Posterior cingulate gyrus (tissue), 11 donors: ENCODE data around the gene GUCA2B.

Experiments
- DNase-seq, 10 donors: peaks; one replicate each; pipeline versions ENCODE4 v3.0.0 to v3.0.0-alpha.2; 2020 to 2021; ENCODE audit warnings: mixed read lengths in 3 of 10
- intact Hi-C: fragments of 100-400 bp; cut with DNase I; formaldehyde crosslinking; loops from one replicate; pipeline ENCODE4 v1.15.1; 2023

GUCA2B gene

GRCh38 chr1:42164551-42165420 is 11.6 kb downstream of the GUCA2B start, which contains the start of gene GUCA2A:
TSS of gene GUCA2A (minus strand) at chr1:42164745. CDS start at chr1:42164712, 33 bp downstream.
- intact Hi-C loops: no loop called here
- no peak for DNase-seq

- no peak for DNase-seq
- intact Hi-C loops: no loop called here
Measured at GRCh38 chr1:42165511-42166210, 12.5 kb downstream of the GUCA2B start.

GRCh38 chr1:42167611-42168390 is 14.6 kb downstream of the GUCA2B start:
- intact Hi-C loops: no loop called here
- no peak for DNase-seq

GRCh38 chr1:42168391-42168670 is 15.1 kb downstream of the GUCA2B start:
- no peak for DNase-seq
- intact Hi-C loops: no loop called here

GRCh38 chr1:42168763-42169162 is 15.6 kb downstream of the GUCA2B start:
- intact Hi-C loops: no loop called here
- no peak for DNase-seq

GRCh38 chr1:42170779-42171621 is 17.8 kb downstream of the GUCA2B start:
- intact Hi-C loops: no loop called here
- DNase-seq: no peak

GRCh38 chr1:42171679-42172266 is 18.6 kb downstream of the GUCA2B start:
- intact Hi-C loops: no loop called here
- no peak for DNase-seq

- intact Hi-C loops: loop anchor here (1.0 kb wide), 1 partner anchor 598 kb away; no protein-coding TSS in a partner anchor
- DNase-seq: no peak
Measured at GRCh38 chr1:42172381-42173133, 19.3 kb downstream of the GUCA2B start.

- DNase-seq: peak; percentile 48 to 96 (median 76)
- intact Hi-C loops: loop anchor here (1.0 kb wide), 1 partner anchor 599 kb away; no protein-coding TSS in a partner anchor
Measured at GRCh38 chr1:42173155-42173933, 20.1 kb downstream of the GUCA2B start.

- DNase-seq: peak in 1 of 10 donors; percentile 19
- intact Hi-C loops: loop anchor here (1.0 kb wide), 1 partner anchor 600 kb away; no protein-coding TSS in a partner anchor
Measured at GRCh38 chr1:42173961-42174735, 20.9 kb downstream of the GUCA2B start.

- intact Hi-C loops: loop anchor here (2.0 kb wide), 1 partner anchor 159 kb away; the partner anchor contains the start of gene FOXJ3
- DNase-seq: no peak
Measured at GRCh38 chr1:42175314-42176054, 22.3 kb downstream of the GUCA2B start.

GRCh38 chr1:42176902-42177519 is 23.8 kb downstream of the GUCA2B start:
- peak in 1 of 10 donors; percentile 39 for DNase-seq
- intact Hi-C loops: loop anchor here (2.0 kb wide), 1 partner anchor 158 kb away; the partner anchor contains the start of gene FOXJ3

- intact Hi-C loops: loop anchor here (2.0 kb wide), 1 partner anchor 157 kb away; the partner anchor contains the start of gene FOXJ3
- peak in 9 of 10 donors; percentile 32 to 88 (median 52) for DNase-seq
Measured at GRCh38 chr1:42177541-42177981, 24.4 kb downstream of the GUCA2B start.

GRCh38 chr1:42178249-42178648 is 25.0 kb downstream of the GUCA2B start:
- no peak for DNase-seq
- intact Hi-C loops: no loop called here

GRCh38 chr1:42179275-42179674 is 26.1 kb downstream of the GUCA2B start:
- intact Hi-C loops: no loop called here
- no peak for DNase-seq

- DNase-seq: no peak
- intact Hi-C loops: no loop called here
Measured at GRCh38 chr1:42179900-42180329, 26.7 kb downstream of the GUCA2B start.
